ENCODE data around the gene AKAP13.

The AKAP13 gene

GRCh38 chr15:85604194-85604593 is 223.8 kb downstream of the AKAP13 start:
- no peak for FAIRE-seq

GRCh38 chr15:85606738-85607137 is 226.3 kb downstream of the AKAP13 start:
- FAIRE-seq, result no peak

GRCh38 chr15:85607141-85607806 is 226.9 kb downstream of the AKAP13 start:
- peak; percentile 68 for FAIRE-seq

- no peak for FAIRE-seq
Observed at GRCh38 chr15:85607842-85608241, 227.4 kb downstream of the AKAP13 start.

GRCh38 chr15:85609492-85609891 is 229.1 kb downstream of the AKAP13 start:
- FAIRE-seq, result no peak

DNA sequence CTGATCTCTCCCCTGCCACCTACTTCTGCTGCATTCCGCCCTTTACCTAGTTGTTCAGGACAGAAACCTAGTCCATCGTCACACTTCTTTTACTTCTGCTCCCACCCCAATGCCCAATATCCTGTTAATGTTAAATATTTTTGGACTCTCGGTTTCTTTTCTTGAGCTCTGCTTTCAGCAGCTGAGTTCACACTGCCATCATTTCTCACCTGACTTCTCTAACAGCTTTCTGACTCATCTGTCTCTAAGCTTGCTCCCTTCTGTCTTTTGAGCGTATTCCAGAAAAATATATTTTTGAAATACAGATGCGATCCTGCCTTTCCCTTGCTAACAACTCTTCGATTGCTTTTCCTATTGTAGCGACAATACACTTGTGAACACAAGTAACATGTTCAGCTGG is 231.0 kb downstream of the AKAP13 start:
- FAIRE-seq, result no peak

DNA sequence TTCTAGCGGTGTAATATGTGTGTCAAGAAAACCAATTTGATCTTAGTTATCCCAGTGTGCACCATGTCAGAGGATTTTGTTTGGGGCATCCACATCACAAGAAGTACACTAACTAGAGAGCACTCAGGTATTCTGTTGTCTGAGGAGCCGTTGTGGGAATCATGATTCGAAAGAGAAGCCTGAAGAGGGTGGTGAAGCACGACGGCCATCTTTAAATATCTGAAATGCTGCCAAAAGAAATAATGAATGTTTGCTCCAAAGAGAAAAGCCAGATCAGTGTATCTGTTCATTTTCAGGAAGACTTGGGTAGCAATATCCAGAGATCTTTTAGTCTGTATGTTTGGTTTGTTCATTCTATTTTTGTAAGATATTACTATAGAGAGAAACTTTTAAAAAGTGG is 233.7 kb downstream of the AKAP13 start:
- FAIRE-seq, result no peak

GRCh38 chr15:85615930-85616329 is 235.5 kb downstream of the AKAP13 start:
- no peak for FAIRE-seq

DNA sequence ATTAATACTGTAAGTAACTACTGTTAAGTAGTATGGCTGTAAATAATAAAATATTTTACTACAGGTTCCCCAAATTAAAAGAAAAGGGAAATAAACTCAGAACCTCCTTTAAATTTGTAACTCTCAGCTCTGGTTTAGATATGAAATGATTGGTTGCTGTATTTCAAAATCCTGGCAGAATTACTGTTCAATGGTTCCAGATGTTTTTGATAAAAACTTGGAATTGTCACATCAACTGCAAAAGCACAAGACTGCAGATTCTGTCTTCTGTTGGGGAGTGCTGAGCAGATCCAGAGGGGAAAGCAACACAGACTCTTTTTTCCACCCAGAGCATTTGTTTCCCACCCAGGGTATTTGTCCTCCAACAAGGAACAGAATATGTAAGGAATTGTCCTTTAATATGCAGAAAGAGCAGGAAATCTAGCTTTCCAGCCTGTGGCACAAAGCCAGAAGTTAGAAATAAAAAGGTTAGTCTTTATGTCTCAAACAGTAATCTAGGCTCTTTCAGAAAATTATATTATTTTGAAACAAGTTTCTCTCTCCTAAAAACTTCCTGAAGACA is 236.2 kb downstream of the AKAP13 start:
- no peak for FAIRE-seq

DNA sequence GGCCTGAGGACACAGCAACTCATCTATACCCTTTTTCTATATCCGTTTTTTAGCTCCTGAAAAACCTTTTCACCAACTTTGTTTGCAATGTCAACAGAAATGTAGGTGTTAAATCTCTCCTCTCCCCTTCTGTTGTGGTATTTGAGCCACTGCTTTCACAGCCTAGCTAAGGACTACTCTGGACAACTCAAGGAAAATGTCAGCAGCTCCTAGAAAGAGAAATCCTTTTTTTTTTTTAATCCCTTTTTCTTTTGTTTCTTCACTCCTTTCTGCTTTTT is 237.8 kb downstream of the AKAP13 start:
- no peak for FAIRE-seq

DNA sequence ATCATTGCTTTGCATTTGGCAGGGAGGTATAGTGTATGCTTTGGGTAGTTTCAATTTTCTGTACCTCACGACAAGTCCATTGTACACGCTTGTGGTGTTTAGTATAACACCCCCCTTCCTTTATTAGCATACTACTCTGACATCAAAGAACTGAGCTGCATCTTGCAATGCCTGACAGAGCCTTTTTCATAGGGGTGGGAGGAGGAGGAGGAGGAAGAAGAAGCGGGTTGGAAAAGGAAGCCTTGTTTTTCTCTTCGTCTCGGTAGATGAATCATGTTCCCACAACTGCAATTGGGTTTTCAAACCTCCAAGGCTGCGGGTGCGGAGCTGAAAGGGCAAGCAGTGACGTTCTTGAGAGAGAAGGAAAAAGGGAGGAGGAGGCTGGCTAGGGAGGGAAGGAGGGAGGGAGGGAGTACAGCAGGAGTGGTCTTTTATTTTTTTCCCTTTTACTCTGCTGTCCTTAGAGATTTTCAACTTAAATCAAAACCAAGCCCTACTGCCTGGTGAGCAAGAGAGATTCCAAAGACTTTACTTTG is 238.6 kb downstream of the AKAP13 start:
- FAIRE-seq, result no peak

GRCh38 chr15:85619992-85620689 is 239.7 kb downstream of the AKAP13 start:
- no peak for FAIRE-seq

DNA sequence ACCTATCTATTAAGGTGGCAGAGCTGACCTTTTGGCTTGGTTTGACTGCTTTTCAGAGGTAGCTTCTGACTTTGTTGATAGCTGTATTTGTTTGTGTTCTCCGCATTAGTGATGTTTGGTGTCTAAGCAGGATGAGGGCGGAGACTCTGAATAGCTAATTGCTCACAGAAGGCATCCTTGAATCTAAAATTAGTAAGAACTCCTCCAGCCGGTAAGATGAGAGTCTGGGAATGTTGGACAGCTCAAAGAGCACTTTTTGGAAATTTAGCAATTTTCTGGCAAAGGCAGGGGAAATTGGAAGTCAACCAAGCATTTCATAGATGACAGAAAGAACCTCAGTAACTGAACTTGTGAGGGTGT is 240.3 kb downstream of the AKAP13 start:
- no peak for FAIRE-seq

GRCh38 chr15:85621094-85621493 is 240.7 kb downstream of the AKAP13 start:
- no peak for FAIRE-seq

- FAIRE-seq, result no peak
Observed at GRCh38 chr15:85622221-85622831, 241.9 kb downstream of the AKAP13 start.

- FAIRE-seq, result no peak
Observed at GRCh38 chr15:85623315-85624049, 243.1 kb downstream of the AKAP13 start.

GRCh38 chr15:85624291-85624801 is 243.9 kb downstream of the AKAP13 start:
- no peak for FAIRE-seq

- FAIRE-seq, result no peak
Observed at GRCh38 chr15:85625166-85625830, 244.9 kb downstream of the AKAP13 start.

- no peak for FAIRE-seq
Observed at GRCh38 chr15:85625856-85626255, 245.5 kb downstream of the AKAP13 start.

DNA sequence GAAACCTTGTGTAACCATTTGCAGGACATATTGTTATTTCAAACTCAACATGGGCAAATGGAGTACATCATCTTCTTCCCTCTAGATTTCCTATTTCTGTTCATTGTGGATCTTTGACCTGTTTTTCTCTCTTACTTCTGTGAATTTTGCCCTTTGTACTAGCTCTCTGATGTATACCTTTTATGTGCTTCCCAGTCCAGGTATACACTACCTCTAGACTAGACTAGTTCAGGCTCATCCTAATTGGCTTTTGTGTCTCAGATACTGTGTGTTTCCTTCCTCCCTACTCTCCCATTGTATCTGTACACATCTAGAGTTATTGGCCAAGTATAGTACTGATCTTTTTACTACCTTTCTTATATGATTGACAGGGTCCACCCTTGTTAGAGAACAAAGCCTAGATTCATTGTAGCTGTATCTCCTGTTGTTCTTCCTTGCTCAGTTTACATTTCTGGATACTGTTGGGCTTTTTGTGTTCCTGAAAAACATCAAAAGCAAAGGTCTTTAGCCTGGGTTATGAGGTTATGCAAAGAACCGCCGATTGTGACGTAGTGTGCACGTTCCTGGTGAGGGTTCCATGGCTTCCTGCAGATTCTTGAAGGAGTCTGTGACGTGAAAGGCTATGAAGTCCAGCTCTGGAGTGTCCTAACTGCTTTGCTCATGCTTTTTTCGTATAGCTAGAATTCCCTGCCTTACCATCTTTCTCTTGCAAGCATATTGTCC is 247.0 kb downstream of the AKAP13 start:
- FAIRE-seq, result no peak

DNA sequence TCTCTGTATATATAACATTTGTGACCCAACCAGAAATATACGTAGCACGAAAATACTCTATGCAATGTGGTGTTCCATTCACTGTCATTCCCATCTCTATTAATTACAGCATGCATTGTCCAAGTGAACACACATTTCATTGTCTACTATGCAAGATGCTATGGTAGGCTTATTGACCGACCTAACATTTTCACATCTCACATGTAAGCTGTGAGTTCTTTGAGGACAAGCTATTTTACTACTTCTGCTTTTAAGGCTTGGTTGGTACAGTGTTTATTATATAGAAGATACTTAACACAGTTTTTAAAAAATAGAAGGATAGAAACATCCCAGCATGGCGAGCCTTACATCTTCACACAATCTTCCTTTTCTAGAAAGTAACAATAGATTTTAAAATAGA is 249.9 kb downstream of the AKAP13 start:
- FAIRE-seq, result no peak

- FAIRE-seq, result no peak
Observed at GRCh38 chr15:85631018-85631417, 250.6 kb downstream of the AKAP13 start.
